ENCODE measurements around the gene GSTM1.

DNA sequence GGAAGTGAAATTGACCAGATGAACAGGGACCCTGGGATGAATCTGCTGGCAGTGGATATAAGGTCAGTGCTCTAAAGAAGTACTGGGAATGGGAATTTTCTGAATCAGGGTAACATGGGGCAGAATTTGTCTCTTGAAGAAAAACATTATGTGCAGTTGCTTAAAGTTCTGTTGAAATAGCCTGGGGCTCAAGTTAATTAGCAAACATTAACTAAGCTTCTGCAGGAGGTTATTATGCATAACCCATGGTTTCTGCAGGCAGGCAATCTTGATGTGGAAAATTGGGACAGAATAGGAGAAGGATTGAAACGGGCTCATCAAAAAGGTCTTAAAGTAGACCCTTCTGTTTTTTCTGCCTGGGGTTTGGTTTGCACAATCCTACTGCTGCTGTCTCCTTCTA lies 38.4 kb downstream of the GSTM1 start:
- TF ChIP-seq, protein P1, sequence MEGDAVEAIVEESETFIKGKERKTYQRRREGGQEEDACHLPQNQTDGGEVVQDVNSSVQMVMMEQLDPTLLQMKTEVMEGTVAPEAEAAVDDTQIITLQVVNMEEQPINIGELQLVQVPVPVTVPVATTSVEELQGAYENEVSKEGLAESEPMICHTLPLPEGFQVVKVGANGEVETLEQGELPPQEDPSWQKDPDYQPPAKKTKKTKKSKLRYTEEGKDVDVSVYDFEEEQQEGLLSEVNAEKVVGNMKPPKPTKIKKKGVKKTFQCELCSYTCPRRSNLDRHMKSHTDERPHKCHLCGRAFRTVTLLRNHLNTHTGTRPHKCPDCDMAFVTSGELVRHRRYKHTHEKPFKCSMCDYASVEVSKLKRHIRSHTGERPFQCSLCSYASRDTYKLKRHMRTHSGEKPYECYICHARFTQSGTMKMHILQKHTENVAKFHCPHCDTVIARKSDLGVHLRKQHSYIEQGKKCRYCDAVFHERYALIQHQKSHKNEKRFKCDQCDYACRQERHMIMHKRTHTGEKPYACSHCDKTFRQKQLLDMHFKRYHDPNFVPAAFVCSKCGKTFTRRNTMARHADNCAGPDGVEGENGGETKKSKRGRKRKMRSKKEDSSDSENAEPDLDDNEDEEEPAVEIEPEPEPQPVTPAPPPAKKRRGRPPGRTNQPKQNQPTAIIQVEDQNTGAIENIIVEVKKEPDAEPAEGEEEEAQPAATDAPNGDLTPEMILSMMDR (conservative IDR thresholded peaks at IDR 0.05; ENCODE audit: low read length): no peak
- no peak for TF ChIP-seq EZH2phosphoT487 (IDR thresholded peaks at IDR 0.05; ENCODE audit: borderline replicate concordance)
